HepG2 (cell line): ENCODE data around the gene NES. TPM values are rescaled to one million over a fixed set of nuclear protein-coding genes. Genes with fewer than 3 reads are reported as not detected.
A peak's percentile ranks its signal among the peaks of the same experiment; 100 is the strongest.

Source experiments
- ATAC-seq: fragments of 200-7000 bp; cut with Tn5 transposase; 3 replicates; pipeline ENCODE4 v1.9.1; 2020; ENCODE audit warnings: mild to moderate bottlenecking, moderate library complexity
- BruUV-seq: library from RNA; stranded (reverse); fragments of 400-500 nt; replicated peaks from 2 replicates; lab custom pipeline; 2021; lab: Mats Ljungman, UMichigan
- CTCF ChIA-PET: fragments of 300-600 bp; formaldehyde crosslinking; extraction: SDS; loops from one replicate; lab custom pipeline; 2021; ENCODE audit warnings: low total read pairs, inconsistent platforms, low intra/inter-chr PET ratio; lab: Yijun Ruan, JAX
- POLR2A ChIA-PET: fragments of 350-600 bp; sonication (Branson Sonifier 250); formaldehyde crosslinking; loops from one replicate; lab custom pipeline; 2020; ENCODE audit warnings: antibody characterized with exemption, inconsistent platforms; lab: Yijun Ruan, JAX
- DNase-seq: peaks from one replicate; pipeline ENCODE4 v3.0.0-alpha.2; 2015; ENCODE audit warnings: low spot score
- FAIRE-seq: peaks from 3 replicates; lab custom pipeline; 2011; peaks lifted over from hg19 to GRCh38; lab: Jason Lieb, UNC
- H2AFZ ChIP-seq: one replicate; pipeline ENCODE4 v1.6.1; 2011; ENCODE audit warnings: low read length, inconsistent platforms
- H3K27ac ChIP-seq: fragments of 300-600 bp; 3 replicates; pipeline ENCODE4 v1.8.0; 2011; ENCODE audit warnings: mixed run types, mild to moderate bottlenecking, mixed read lengths, low read length, inconsistent platforms; ENCODE audit not compliant: insufficient read depth; ENCODE audit errors: extremely low read length
- H3K27me3 ChIP-seq, 2 experiments: fragments of 200-600 bp in 1 of 2; 2 replicates in 1 of 2; 3 replicates in 1 of 2; pipeline versions ENCODE4 v1.6.0 to v1.8.0; 2011; ENCODE audit warnings: low read length in 2 of 2, mild to moderate bottlenecking in 2 of 2, moderate library complexity in 2 of 2, inconsistent platforms in 1 of 2; ENCODE audit not compliant: insufficient read depth in 2 of 2, control insufficient read depth in 1 of 2
- H3K36me3 ChIP-seq, 2 experiments: fragments of 200-600 bp in 1 of 2; replicated peaks in 1 of 2; 2 replicates in 1 of 2; 3 replicates in 1 of 2; pipeline versions ENCODE4 v1.5.1 to v1.8.0; 2011; ENCODE audit warnings: low read length in 2 of 2, inconsistent platforms in 1 of 2; ENCODE audit not compliant: insufficient read depth in 2 of 2, control insufficient read depth in 1 of 2
- H3K4me1 ChIP-seq: 2 replicates; pipeline ENCODE4 v1.5.1; 2012; ENCODE audit warnings: low read length, inconsistent platforms; ENCODE audit not compliant: insufficient read depth
- H3K4me2 ChIP-seq: 2 replicates; pipeline ENCODE4 v1.6.0; 2011; ENCODE audit warnings: low read depth, low read length, inconsistent platforms
- H3K4me3 ChIP-seq, 3 experiments: fragments of 200-600 bp in 1 of 3; sonication (generic), shearing (Covaris generic) in 1 of 3; replicated peaks in 1 of 3; 2 replicates each; pipeline ENCODE4 v1.5.1; 2011 to 2016; ENCODE audit warnings: low read length in 3 of 3, inconsistent platforms in 2 of 3, low read depth in 2 of 3, mild to moderate bottlenecking in 2 of 3, control low read depth in 1 of 3, mixed read lengths in 1 of 3; ENCODE audit not compliant: insufficient read depth in 1 of 3
- H3K79me2 ChIP-seq: one replicate; pipeline ENCODE4 v1.6.1; 2011; ENCODE audit warnings: low read length, inconsistent platforms; ENCODE audit not compliant: insufficient read depth
- H3K9ac ChIP-seq: 2 replicates; pipeline ENCODE4 v1.6.0; 2011; ENCODE audit warnings: mild to moderate bottlenecking, low read depth, low read length, inconsistent platforms; ENCODE audit not compliant: insufficient read depth
- H3K9me3 ChIP-seq: 2 replicates; pipeline ENCODE4 v1.5.1; 2012; ENCODE audit warnings: mild to moderate bottlenecking, low read length
- H4K20me1 ChIP-seq: 2 replicates; pipeline ENCODE4 v1.6.0; 2011; ENCODE audit warnings: inconsistent platforms, mild to moderate bottlenecking, low read length, moderate library complexity; ENCODE audit not compliant: insufficient read depth
- MAFK ChIP-seq, 2 experiments: IDR thresholded peaks in 1 of 2; conservative IDR thresholded peaks in 1 of 2; 2 replicates each; pipeline ENCODE4 v1.6.1; 2011; ENCODE audit warnings: improper control_type of control experiment in 2 of 2, low read length in 2 of 2
- ZFP36 ChIP-seq: fragments of 150-350 bp; IDR thresholded peaks from 2 replicates; pipeline ENCODE4 v1.6.1; 2018; ENCODE audit warnings: borderline replicate concordance, low read length, low read depth; ENCODE audit not compliant: partially characterized antibody
- WGBS: methylation state at CpG from one replicate; pipeline ENCODE4 v1.1.6; 2017; ENCODE audit warnings: low lambda C conversion rate; 5-methylcytosine and 5-hydroxymethylcytosine counted together
- in situ Hi-C: cut with HindIII; loops from 2 replicates; pipeline ENCODE4 v1.10.0; 2017; ENCODE audit warnings: low pct_unique_long_range_greater_than_20kb; ENCODE audit not compliant: extremely low pct_ligation_motif_present
- intact Hi-C: fragments of 100-400 bp; cut with micrococcal nuclease; formaldehyde crosslinking; loops from one replicate; pipeline ENCODE4 v1.10.0; 2022; ENCODE audit not compliant: unreplicated experiment
- polyA plus RNA-seq, 8 experiments: library from polyadenylated mRNA; depleted of rRNA in 3 of 8; stranded (reverse) in 7 of 8; unstranded in 1 of 8; fragments of >200 nt; fragmentation: Illumina TruSeq in 4 of 8; extraction: Trizol in 4 of 8; gene quantifications; 2 replicates each; pipeline versions ENCODE4 v1.2.1 to v1.2.3, GENCODE V29; 2011 to 2016; ENCODE audit warnings: low read depth in 4 of 8, missing spikeins in 1 of 8, mixed read lengths in 1 of 8; ENCODE audit not compliant: insufficient read depth in 1 of 8
- total RNA-seq, 5 experiments: library from RNA; depleted of rRNA; stranded (reverse); fragments of >200 nt; fragmentation: Illumina TruSeq; extraction: Trizol; gene quantifications; 2 replicates each; pipeline ENCODE4 v1.2.3, GENCODE V29; 2016; ENCODE audit warnings: low read depth in 1 of 5
- TF ChIP-seq, protein P1 (sequence below), 2 experiments: sonication (generic) in 1 of 2; formaldehyde crosslinking in 1 of 2; IDR thresholded peaks; 2 replicates each; pipeline versions ENCODE4 v1.5.1 to v1.6.1; 2011 to 2020; ENCODE audit warnings: borderline replicate concordance in 1 of 2, low read depth in 1 of 2, low read length in 1 of 2, mild to moderate bottlenecking in 1 of 2, missing genetic modification reagents in 1 of 2, moderate library complexity in 1 of 2
- TF ChIP-seq, protein P2 (sequence below): sonication (generic); formaldehyde crosslinking; IDR thresholded peaks from 2 replicates; pipeline ENCODE4 v1.5.1; 2020; ENCODE audit warnings: mild to moderate bottlenecking, missing genetic modification reagents, moderate library complexity

NES gene
- total and polyA plus RNA-seq, 2 of the 13 experiments (the other 11 are each of a cell fraction or from before 2014, with no cell fraction given) = 1.7 to 16.6 TPM

DNA sequence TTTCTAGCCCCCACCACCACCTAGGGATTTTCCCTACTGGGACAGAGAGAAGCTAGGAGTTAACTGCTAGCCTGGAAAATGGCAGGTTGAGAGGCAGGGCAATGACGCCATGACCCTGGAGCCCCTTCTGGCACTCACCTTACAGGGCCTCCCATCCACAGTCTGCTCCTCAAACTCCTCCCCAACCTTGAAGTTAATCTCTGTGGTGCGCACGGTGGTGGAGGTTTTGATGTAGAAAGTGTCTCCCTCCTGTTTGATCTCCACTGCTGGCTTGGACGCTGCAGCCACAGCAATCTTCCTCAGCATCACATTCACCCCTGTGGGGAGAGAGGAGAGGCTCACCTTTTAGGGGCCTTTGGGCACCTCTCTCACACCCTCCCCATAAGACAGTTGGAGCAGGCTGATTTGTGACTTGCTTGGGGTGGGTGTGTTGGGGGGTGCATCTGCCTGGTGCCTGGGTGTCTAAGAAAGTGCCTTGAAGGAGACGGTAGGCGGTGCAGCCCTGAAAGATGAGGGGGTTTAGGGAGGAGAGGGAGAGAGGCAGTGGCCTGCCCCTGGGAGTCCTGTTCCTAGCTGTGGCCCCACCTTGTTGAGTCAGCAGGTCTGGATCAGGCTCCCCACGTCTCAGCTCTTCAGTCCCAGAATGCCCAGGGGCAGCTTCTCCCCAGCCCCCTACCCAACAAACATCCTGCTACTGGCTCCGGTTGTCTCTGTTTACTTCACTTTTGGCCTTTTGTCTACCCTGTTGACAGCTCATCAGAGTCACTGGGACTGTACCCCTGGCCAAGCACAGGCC lies 23.7 kb upstream of the NES start (continued):
- TF ChIP-seq, protein P1, sequence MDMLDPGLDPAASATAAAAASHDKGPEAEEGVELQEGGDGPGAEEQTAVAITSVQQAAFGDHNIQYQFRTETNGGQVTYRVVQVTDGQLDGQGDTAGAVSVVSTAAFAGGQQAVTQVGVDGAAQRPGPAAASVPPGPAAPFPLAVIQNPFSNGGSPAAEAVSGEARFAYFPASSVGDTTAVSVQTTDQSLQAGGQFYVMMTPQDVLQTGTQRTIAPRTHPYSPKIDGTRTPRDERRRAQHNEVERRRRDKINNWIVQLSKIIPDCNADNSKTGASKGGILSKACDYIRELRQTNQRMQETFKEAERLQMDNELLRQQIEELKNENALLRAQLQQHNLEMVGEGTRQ (IDR thresholded peaks at IDR 0.05; ENCODE audit: low read depth, low read length) = no peak
- TF ChIP-seq, protein P1 (CRISPR knock-in tag; IDR thresholded peaks at IDR 0.05; ENCODE audit: borderline replicate concordance) = no peak
- TF ChIP-seq ZFP36 = no peak

DNA sequence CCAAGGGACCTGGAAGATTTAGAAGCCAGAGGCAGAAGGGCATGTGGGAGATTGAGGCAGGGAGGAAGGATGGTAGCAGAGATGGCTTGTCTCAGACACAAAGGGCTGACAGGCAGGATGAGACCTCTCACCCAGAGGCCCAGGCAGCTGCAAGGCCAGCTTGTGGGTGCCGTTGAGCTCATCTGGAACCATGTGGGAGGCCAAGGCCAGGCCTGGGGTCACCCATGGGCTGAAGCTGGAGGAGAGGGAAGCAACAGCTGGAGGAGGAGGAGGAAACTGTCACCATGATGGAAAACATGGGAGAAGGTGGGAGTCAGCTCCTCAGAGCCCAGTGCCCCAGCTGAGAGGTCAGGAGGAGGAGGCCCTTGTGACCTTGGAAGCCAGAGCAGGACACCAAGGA lies 21.8 kb upstream of the NES start:
- no peaks in the 10 kb centered on the region for H3K79me2 ChIP-seq
- TF ChIP-seq MAFK (conservative IDR thresholded peaks at IDR 0.05 in 1 of 2, IDR thresholded peaks at IDR 0.05 in 1 of 2; ENCODE audit: low read length in 2 of 2) = no peak
- TF ChIP-seq, protein P2, sequence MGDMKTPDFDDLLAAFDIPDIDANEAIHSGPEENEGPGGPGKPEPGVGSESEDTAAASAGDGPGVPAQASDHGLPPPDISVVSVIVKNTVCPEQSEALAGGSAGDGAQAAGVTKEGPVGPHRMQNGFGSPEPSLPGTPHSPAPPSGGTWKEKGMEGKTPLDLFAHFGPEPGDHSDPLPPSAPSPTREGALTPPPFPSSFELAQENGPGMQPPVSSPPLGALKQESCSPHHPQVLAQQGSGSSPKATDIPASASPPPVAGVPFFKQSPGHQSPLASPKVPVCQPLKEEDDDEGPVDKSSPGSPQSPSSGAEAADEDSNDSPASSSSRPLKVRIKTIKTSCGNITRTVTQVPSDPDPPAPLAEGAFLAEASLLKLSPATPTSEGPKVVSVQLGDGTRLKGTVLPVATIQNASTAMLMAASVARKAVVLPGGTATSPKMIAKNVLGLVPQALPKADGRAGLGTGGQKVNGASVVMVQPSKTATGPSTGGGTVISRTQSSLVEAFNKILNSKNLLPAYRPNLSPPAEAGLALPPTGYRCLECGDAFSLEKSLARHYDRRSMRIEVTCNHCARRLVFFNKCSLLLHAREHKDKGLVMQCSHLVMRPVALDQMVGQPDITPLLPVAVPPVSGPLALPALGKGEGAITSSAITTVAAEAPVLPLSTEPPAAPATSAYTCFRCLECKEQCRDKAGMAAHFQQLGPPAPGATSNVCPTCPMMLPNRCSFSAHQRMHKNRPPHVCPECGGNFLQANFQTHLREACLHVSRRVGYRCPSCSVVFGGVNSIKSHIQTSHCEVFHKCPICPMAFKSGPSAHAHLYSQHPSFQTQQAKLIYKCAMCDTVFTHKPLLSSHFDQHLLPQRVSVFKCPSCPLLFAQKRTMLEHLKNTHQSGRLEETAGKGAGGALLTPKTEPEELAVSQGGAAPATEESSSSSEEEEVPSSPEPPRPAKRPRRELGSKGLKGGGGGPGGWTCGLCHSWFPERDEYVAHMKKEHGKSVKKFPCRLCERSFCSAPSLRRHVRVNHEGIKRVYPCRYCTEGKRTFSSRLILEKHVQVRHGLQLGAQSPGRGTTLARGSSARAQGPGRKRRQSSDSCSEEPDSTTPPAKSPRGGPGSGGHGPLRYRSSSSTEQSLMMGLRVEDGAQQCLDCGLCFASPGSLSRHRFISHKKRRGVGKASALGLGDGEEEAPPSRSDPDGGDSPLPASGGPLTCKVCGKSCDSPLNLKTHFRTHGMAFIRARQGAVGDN (CRISPR knock-in tag) = 0 out of 2 replicates have a peak, but pooled peaks have one; percentile 16
- no peak overlapping the region for H3K4me3 ChIP-seq
- no peak overlapping the region for H3K4me2 ChIP-seq
- peak; percentile 17; the same call in 1 of the 3 replicates for ATAC-seq
- no peaks in the 10 kb centered on the region for H3K36me3 ChIP-seq
- H3K9ac ChIP-seq = no peak overlapping the region
- H4K20me1 ChIP-seq = no peaks in the 10 kb centered on the region
- peaks cover 4 to 43% of the 10 kb centered on the region in 2 experiments for H3K27me3 ChIP-seq
- ChIA-PET CTCF (no interaction called here), POLR2A (no interaction called here)
- no peaks in the 10 kb centered on the region for H3K9me3 ChIP-seq
- no TSS peak for BruUV-seq
- WGBS = 0% methylated on average over 1 of the region's 1 CpG
- no peak overlapping the region for H2AFZ ChIP-seq
- in situ Hi-C loops = loop anchor here (10.0 kb wide), 2 partner anchors 166 to 226 kb away; partner anchors contain the start of genes LRRC71 and NTRK1
- DNase-seq = no peak
- FAIRE-seq = no peak
- H3K27ac ChIP-seq = no peak overlapping the region
- intact Hi-C loops = no loop called here
- H3K4me1 ChIP-seq = peaks cover 10% of the 10 kb centered on the region
